HCT116 (cell line): ENCODE measurements around the gene TIGD2. TPM values are rescaled to one million over a fixed set of nuclear protein-coding genes. Genes with fewer than 3 reads are reported as not detected.
"Not testable (repeated sequence)": the region's sequence is repeated elsewhere in the genome, so short reads cannot be mapped to it uniquely, and the experiment has no call there.

Experiments
- ATAC-seq: fragments of 200-7000 bp; cut with Tn5 transposase; 2 replicates; pipeline ENCODE4 v1.9.1; 2020; ENCODE audit warnings: mild to moderate bottlenecking, moderate library complexity
- BruUV-seq: library from RNA; stranded (reverse); fragments of 400-500 nt; replicated peaks from 2 replicates; lab custom pipeline; 2021; lab: Mats Ljungman, UMichigan
- CTCF ChIA-PET: fragments of 300-600 bp; sonication (Branson Sonifier 250); formaldehyde crosslinking; loops from one replicate; lab custom pipeline; 2021; ENCODE audit warnings: antibody characterized with exemption; lab: Charles Lee
- POLR2A ChIA-PET: fragments of 300-600, 350-600 bp; sonication (Branson Sonifier 250); formaldehyde crosslinking; loops from one replicate; lab custom pipeline; 2021; ENCODE audit warnings: antibody characterized with exemption; lab: Charles Lee
- RAD21 ChIA-PET, 2 experiments: fragments of 300-600 bp; sonication (Branson Sonifier 250); formaldehyde crosslinking; loops; one replicate each; lab custom pipeline; 2023; ENCODE audit warnings: low total read pairs in 2 of 2; ENCODE audit not compliant: uncharacterized antibody in 2 of 2, unreplicated experiment in 2 of 2, low non-redundant PET in 1 of 2; lab: Charles Lee
- DNase-seq: peaks from one replicate; pipeline ENCODE4 v3.0.0-alpha.2; 2010; ENCODE audit warnings: low read depth, low spot score
- H2AFZ ChIP-seq: fragments of 200-600 bp; shearing (Covaris generic), sonication (generic); 2 replicates; pipeline ENCODE4 v1.6.1; 2017; ENCODE audit warnings: low read depth, mixed run types, mixed read lengths, antibody characterized with exemption, low read length; ENCODE audit not compliant: poor library complexity, severe bottlenecking
- H3K27ac ChIP-seq: 2 replicates; pipeline ENCODE4 v1.5.1; 2012; ENCODE audit warnings: low read depth, low read length
- H3K27me3 ChIP-seq: fragments of 200-600 bp; sonication (generic); 2 replicates; pipeline ENCODE4 v1.6.1; 2016; ENCODE audit warnings: mixed run types, low read length, mixed read lengths; ENCODE audit not compliant: insufficient read depth
- H3K36me3 ChIP-seq, 2 experiments: fragments of 200-500 bp in 1 of 2; fragments of 200-600 bp in 1 of 2; sonication (Bioruptor generic) in 1 of 2; sonication (generic) in 1 of 2; 2 replicates each; pipeline versions ENCODE4 v1.5.1 to v1.6.1; 2014 to 2016; ENCODE audit warnings: low read length in 2 of 2, inconsistent platforms in 1 of 2, mixed read lengths in 1 of 2, mixed run types in 1 of 2; ENCODE audit not compliant: insufficient read depth in 2 of 2, control insufficient read depth in 1 of 2
- H3K4me1 ChIP-seq, 2 experiments: fragments of 200-600 bp in 1 of 2; sonication (generic) in 1 of 2; 2 replicates each; pipeline versions ENCODE4 v1.5.1 to v1.6.1; 2012 to 2017; ENCODE audit warnings: low read length in 2 of 2, inconsistent platforms in 1 of 2, mild to moderate bottlenecking in 1 of 2, mixed read lengths in 1 of 2, mixed run types in 1 of 2, moderate library complexity in 1 of 2; ENCODE audit not compliant: insufficient read depth in 2 of 2, control insufficient read depth in 1 of 2
- H3K4me2 ChIP-seq: fragments of 200-600 bp; sonication (generic); 2 replicates; pipeline ENCODE4 v1.6.1; 2017; ENCODE audit warnings: mixed run types, low read length, mixed read lengths
- H3K4me3 ChIP-seq, 2 experiments: fragments of 200-600 bp in 1 of 2; sonication (generic) in 1 of 2; replicated peaks in 1 of 2; 2 replicates each; pipeline ENCODE4 v1.5.1; 2011 to 2016; ENCODE audit warnings: low read length in 2 of 2, control low read depth in 1 of 2, low read depth in 1 of 2, mild to moderate bottlenecking in 1 of 2, mixed read lengths in 1 of 2, mixed run types in 1 of 2
- H3K79me2 ChIP-seq: fragments of 200-600 bp; sonication (generic); 2 replicates; pipeline ENCODE4 v1.6.1; 2017; ENCODE audit warnings: mild to moderate bottlenecking, mixed run types, low read length, moderate library complexity, mixed read lengths; ENCODE audit not compliant: insufficient read depth
- H3K9ac ChIP-seq: fragments of 200-600 bp; sonication (generic); 2 replicates; pipeline ENCODE4 v1.6.1; 2016; ENCODE audit warnings: low read length, mixed read lengths
- H3K9me2 ChIP-seq: fragments of 200-600 bp; sonication (generic), shearing (Covaris generic); 2 replicates; pipeline ENCODE4 v1.6.1; 2017; ENCODE audit warnings: mixed run types, mild to moderate bottlenecking, moderate library complexity; ENCODE audit not compliant: insufficient read depth
- H3K9me3 ChIP-seq, 2 experiments: fragments of 200-500 bp in 1 of 2; fragments of 200-600 bp in 1 of 2; sonication (Bioruptor generic) in 1 of 2; sonication (generic) in 1 of 2; 2 replicates each; pipeline ENCODE4 v1.6.1; 2014 to 2017; ENCODE audit warnings: low read length in 2 of 2, mixed read lengths in 2 of 2, inconsistent platforms in 1 of 2, low read depth in 1 of 2, mild to moderate bottlenecking in 1 of 2, mixed run types in 1 of 2, moderate library complexity in 1 of 2; ENCODE audit not compliant: control insufficient read depth in 1 of 2, insufficient read depth in 1 of 2
- H4K20me1 ChIP-seq: fragments of 200-600 bp; sonication (generic), shearing (Covaris generic); 2 replicates; pipeline ENCODE4 v1.6.1; 2017; ENCODE audit warnings: mixed run types, mild to moderate bottlenecking, moderate library complexity; ENCODE audit not compliant: insufficient read depth
- ATF3 ChIP-seq: IDR thresholded peaks from 2 replicates; pipeline ENCODE4 v1.6.1; 2012
- CTCF ChIP-seq, 3 experiments: fragments of 200-600 bp in 1 of 3; sonication (generic) in 1 of 3; IDR thresholded peaks in 2 of 3; conservative IDR thresholded peaks in 1 of 3; 2 replicates each; pipeline ENCODE4 v1.5.1; 2012 to 2017; ENCODE audit warnings: low read depth in 2 of 3, low read length in 2 of 3, antibody characterized with exemption in 1 of 3, borderline replicate concordance in 1 of 3, control low read depth in 1 of 3, mild to moderate bottlenecking in 1 of 3, mixed read lengths in 1 of 3, mixed run types in 1 of 3, moderate library complexity in 1 of 3; ENCODE audit not compliant: insufficient read depth in 1 of 3
- EZH2 ChIP-seq: fragments of 200-600 bp; sonication (generic); IDR thresholded peaks from 2 replicates; pipeline ENCODE4 v1.6.1; 2017; ENCODE audit warnings: antibody characterized with exemption, mixed run types
- EZH2phosphoT487 ChIP-seq: fragments of 200-600 bp; IDR thresholded peaks from 2 replicates; pipeline ENCODE4 v1.6.1; 2018; ENCODE audit warnings: antibody characterized with exemption, borderline replicate concordance
- RAD21 ChIP-seq: IDR thresholded peaks from 2 replicates; pipeline ENCODE4 v1.6.1; 2012; ENCODE audit warnings: low read depth, mild to moderate bottlenecking
- REST ChIP-seq: IDR thresholded peaks from 2 replicates; pipeline ENCODE4 v1.6.1; 2012; ENCODE audit warnings: low read depth
- SP1 ChIP-seq: IDR thresholded peaks from 2 replicates; pipeline ENCODE4 v1.6.1; 2012; ENCODE audit warnings: low read depth
- YY1 ChIP-seq: IDR thresholded peaks from 2 replicates; pipeline ENCODE4 v1.6.1; 2011; ENCODE audit warnings: low read length, low read depth, moderate library complexity, mild to moderate bottlenecking; ENCODE audit not compliant: insufficient replicate concordance; ENCODE audit errors: extremely low read depth
- ZNF274 ChIP-seq: fragments of 200-500 bp; sonication (Bioruptor generic); IDR thresholded peaks from 2 replicates; pipeline ENCODE4 v1.6.1; 2014; ENCODE audit warnings: mild to moderate bottlenecking, low read depth, low read length, inconsistent platforms
- intact Hi-C: fragments of 100-400 bp; cut with micrococcal nuclease; formaldehyde crosslinking; loops from 2 replicates; pipeline ENCODE4 v1.10.0; 2022
- total RNA-seq: library from RNA; stranded (reverse); gene quantifications from one replicate; pipeline ENCODE4 v1.2.1, GENCODE V29; 2021; ENCODE audit not compliant: unreplicated experiment

The TIGD2 gene
- total RNA-seq, 1 experiment from 2014 or later, result 10.3 TPM

- H3K27ac ChIP-seq, H3K27me3 ChIP-seq, H4K20me1 ChIP-seq, CTCF ChIA-PET, H3K4me1 ChIP-seq, H3K9me2 ChIP-seq, H3K4me3 ChIP-seq, H3K36me3 ChIP-seq, RAD21 ChIA-PET, H2AFZ ChIP-seq, H3K9ac ChIP-seq, ATAC-seq, H3K9me3 ChIP-seq, H3K4me2 ChIP-seq, BruUV-seq, DNase-seq, POLR2A ChIA-PET, intact Hi-C loops, H3K79me2 ChIP-seq: not testable (repeated sequence)
Observed at GRCh38 chr4:89144652-89145051, 33.3 kb downstream of the TIGD2 start.

- CTCF ChIA-PET, result no interaction called here
- RAD21 ChIA-PET, result no interaction called here
- Histone ChIP-seq H3K36me3 (no peaks in the 10 kb centered on the region), H3K27me3 (no peaks in the 10 kb centered on the region), H3K9ac (no peak overlapping the region), H3K79me2 (no peaks in the 10 kb centered on the region), H3K4me1 (no peaks in the 10 kb centered on the region), H4K20me1 (no peaks in the 10 kb centered on the region), H2AFZ (no peak overlapping the region), H3K27ac (no peak overlapping the region), H3K9me2 (no peaks in the 10 kb centered on the region), H3K9me3 (no peaks in the 10 kb centered on the region), H3K4me3 (no peak overlapping the region), H3K4me2 (no peak overlapping the region)
- DNase-seq (no peak), ATAC-seq (no peak)
- BruUV-seq, result no TSS peak
- intact Hi-C loops, result no loop called here
- TF ChIP-seq ATF3 (no peak), RAD21 (no peak), SP1 (no peak), CTCF (IDR thresholded peaks at IDR 0.05 in 2 of 3, conservative IDR thresholded peaks at IDR 0.05 in 1 of 3; ENCODE audit: borderline replicate concordance in 1 of 3, insufficient read depth in 1 of 3, low read depth in 2 of 3, low read length in 2 of 3) (no peak), YY1 (no peak), ZNF274 (no peak), REST (no peak), EZH2 (no peak), EZH2phosphoT487 (no peak)
- POLR2A ChIA-PET, result no interaction called here
Observed at GRCh38 chr4:89146196-89146595, 34.9 kb downstream of the TIGD2 start.
